Dendritic cell treated with granulocyte-macrophage colony-stimulating factor and Interleukin-4, amounts not matched to agents 40 ng/mL and 50 ng/mL, for 4 days (primary cell): ENCODE results near the gene CATSPERB.
"Not testable (repeated sequence)": the region's sequence is repeated elsewhere in the genome, so short reads cannot be mapped to it uniquely, and the experiment has no call there.

ENCODE experiments used
- H3K27ac Mint-ChIP-seq: one replicate; pipeline ENCODE4 v1.8.0; 2022; ENCODE audit warnings: mild to moderate bottlenecking, mixed read lengths
- H3K27me3 Mint-ChIP-seq: one replicate; pipeline ENCODE4 v1.8.0; 2022; ENCODE audit warnings: mild to moderate bottlenecking, mixed read lengths
- H3K36me3 Mint-ChIP-seq: one replicate; pipeline ENCODE4 v1.8.0; 2022; ENCODE audit warnings: low read depth, mixed read lengths
- H3K4me1 Mint-ChIP-seq: one replicate; pipeline ENCODE4 v1.8.0; 2022; ENCODE audit warnings: low read depth, mixed read lengths
- H3K4me3 Mint-ChIP-seq: one replicate; pipeline ENCODE4 v1.8.0; 2022; ENCODE audit warnings: mild to moderate bottlenecking, moderate library complexity, mixed read lengths
- H3K9me3 Mint-ChIP-seq: one replicate; pipeline ENCODE4 v1.8.0; 2022; ENCODE audit warnings: mixed read lengths
- intact Hi-C: fragments of 100-400 bp; cut with micrococcal nuclease; formaldehyde crosslinking; loops from one replicate; pipeline ENCODE4 v1.15.0; 2022

CATSPERB gene

DNA sequence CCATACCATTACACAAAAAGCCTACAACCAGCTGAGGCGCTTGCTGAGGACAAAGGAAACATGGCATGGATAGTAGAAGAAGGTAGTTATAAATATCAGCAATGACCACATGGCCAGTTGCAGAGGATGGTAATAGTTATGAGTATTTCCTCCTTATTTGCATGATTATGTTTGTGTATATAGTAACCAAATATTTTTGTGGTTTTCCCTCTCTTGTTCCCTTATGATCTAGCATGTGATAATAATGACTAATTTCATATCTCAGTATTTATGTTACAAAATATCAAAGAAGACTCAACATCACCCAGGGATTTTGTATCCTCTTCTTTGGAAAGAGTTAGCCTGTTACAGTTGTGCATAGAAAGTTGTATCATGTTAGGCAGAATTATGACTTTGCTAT is 13.5 kb upstream of the CATSPERB start:
- Mint-ChIP-seq H3K27ac (no peak overlapping the region), H3K27me3 (no peaks in the 10 kb centered on the region), H3K9me3 (no peaks in the 10 kb centered on the region), H3K4me3 (no peak overlapping the region), H3K4me1 (peaks cover 7% of the 10 kb centered on the region), H3K36me3 (no peaks in the 10 kb centered on the region)
- intact Hi-C loops, result no loop called here

DNA sequence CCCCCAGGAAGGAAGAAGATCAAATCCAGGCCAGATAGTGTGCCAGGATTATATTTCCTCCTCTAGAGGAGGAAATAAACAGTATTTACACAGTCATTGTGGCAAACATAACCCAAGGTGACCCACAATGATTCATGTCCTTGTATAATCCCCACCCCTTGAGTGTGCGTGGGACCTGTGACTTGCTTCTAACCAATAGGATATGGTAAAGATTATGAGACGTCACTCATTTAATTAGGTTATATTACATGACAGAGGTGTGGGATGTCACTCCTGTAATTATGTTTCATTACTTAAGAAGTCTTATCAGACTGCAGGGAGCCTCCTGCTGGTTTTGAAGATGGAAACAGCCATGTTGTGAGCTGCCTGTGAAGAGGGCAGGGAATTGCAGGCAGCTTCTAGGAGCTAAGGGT is 12.2 kb upstream of the CATSPERB start:
- Mint-ChIP-seq H3K4me3 (no peak overlapping the region), H3K27me3 (no peaks in the 10 kb centered on the region), H3K27ac (no peak overlapping the region), H3K4me1 (peaks cover 7% of the 10 kb centered on the region), H3K9me3 (no peaks in the 10 kb centered on the region), H3K36me3 (no peaks in the 10 kb centered on the region)
- intact Hi-C loops, result no loop called here

DNA sequence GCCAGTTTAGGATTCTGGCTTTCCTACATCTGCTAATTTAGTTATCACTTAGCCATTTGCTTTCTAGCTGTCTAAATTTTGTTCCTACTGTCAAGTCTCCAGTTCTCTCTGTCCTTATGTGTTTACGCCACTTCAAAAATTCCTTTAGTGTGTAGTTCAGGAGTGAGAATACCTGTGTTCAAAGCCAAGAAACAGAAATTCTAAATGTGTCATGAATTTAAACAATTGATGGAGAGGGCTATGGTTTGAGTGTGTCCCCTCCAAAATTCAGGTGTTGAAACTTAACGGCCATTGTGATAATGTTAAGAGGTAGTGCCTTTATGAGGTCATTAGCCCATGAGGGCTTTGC is 11.4 kb upstream of the CATSPERB start:
- no peak overlapping the region for H3K27ac Mint-ChIP-seq
- H3K4me1 Mint-ChIP-seq, result peaks cover 7% of the 10 kb centered on the region
- intact Hi-C loops, result no loop called here
- no peaks in the 10 kb centered on the region for H3K36me3 Mint-ChIP-seq
- no peak overlapping the region for H3K4me3 Mint-ChIP-seq
- no peaks in the 10 kb centered on the region for H3K27me3 Mint-ChIP-seq
- no peaks in the 10 kb centered on the region for H3K9me3 Mint-ChIP-seq

DNA sequence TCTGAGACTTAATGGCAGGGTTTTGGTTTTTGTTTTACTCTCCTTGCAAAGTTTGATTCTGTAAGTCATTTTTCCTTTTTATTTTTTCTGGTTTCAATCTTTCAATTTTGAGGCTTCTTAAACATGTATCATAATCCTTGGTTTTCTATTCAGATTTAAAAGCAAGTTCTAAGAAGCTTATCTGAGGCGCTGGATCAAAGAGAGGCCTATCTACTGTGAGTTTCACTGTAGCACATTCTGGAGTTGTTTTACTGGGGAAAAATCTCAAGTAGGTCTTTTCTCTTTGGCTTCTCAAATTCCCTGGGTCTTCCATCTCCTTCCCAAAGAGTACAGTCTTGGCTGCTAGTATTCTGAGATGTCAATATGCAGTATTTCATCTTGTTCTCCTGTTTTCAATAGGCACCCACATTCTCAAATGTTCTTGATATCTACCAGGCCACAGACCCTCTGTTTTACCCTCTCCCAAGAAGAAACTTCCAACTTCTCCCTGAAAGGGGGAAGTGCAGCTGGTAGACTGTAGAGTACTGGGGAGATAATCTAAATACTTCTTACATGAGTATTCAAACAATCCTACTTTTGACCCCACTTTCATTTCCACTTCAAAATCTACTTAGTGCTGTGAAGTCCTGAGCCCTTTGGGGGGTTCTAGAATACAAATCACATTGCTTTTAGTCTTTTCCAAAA is 10.9 kb upstream of the CATSPERB start:
- H3K27ac Mint-ChIP-seq, result no peak overlapping the region
- H3K4me1 Mint-ChIP-seq, result peaks cover 7% of the 10 kb centered on the region
- no peaks in the 10 kb centered on the region for H3K9me3 Mint-ChIP-seq
- intact Hi-C loops, result no loop called here
- H3K4me3 Mint-ChIP-seq, result no peak overlapping the region
- H3K36me3 Mint-ChIP-seq, result no peaks in the 10 kb centered on the region
- no peaks in the 10 kb centered on the region for H3K27me3 Mint-ChIP-seq

DNA sequence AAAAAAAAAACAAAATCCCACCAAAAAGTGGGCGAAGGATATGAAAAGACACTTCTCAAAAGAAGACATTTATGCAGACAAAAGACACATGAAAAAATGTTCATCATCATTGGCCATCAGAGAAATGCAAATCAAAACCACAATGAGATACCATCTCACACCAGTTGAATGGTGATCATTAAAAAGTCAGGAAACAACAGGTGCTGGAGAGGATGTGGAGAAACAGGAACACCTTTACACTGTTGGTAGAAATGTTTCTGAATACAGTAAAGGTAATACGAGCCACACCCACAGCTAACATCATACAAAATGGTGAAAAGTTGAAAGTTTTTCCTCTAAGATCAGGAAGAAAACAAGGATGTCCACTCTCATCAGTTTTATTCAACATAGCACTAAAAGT is 8.0 kb upstream of the CATSPERB start:
- intact Hi-C loops, H3K4me1 Mint-ChIP-seq, H3K36me3 Mint-ChIP-seq, H3K9me3 Mint-ChIP-seq, H3K27me3 Mint-ChIP-seq, H3K4me3 Mint-ChIP-seq, H3K27ac Mint-ChIP-seq: not testable (repeated sequence)

DNA sequence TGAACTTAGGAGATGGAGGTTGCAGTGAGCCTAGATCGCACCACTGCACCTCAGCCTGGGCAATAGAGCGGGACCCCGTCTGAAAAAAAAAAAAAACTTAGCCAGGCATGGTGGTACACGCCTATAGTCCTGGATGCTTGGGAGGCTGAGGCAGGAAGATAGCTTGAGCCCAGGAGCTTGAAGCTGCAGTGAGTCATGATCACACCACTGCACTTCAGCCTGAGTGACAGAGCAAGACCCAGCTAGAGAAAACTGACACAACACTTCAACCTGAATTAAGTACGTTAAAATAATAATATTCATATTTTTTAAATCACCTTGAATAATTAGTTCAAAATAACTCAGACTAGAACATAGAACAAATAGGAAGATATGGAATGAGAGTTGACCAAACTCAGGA is 5.7 kb upstream of the CATSPERB start:
- Mint-ChIP-seq H3K27ac (no peak overlapping the region), H3K4me1 (peaks cover under 1% of the 10 kb centered on the region), H3K36me3 (no peaks in the 10 kb centered on the region), H3K27me3 (peaks cover 3% of the 10 kb centered on the region), H3K4me3 (no peak overlapping the region), H3K9me3 (no peaks in the 10 kb centered on the region)
- intact Hi-C loops, result no loop called here

DNA sequence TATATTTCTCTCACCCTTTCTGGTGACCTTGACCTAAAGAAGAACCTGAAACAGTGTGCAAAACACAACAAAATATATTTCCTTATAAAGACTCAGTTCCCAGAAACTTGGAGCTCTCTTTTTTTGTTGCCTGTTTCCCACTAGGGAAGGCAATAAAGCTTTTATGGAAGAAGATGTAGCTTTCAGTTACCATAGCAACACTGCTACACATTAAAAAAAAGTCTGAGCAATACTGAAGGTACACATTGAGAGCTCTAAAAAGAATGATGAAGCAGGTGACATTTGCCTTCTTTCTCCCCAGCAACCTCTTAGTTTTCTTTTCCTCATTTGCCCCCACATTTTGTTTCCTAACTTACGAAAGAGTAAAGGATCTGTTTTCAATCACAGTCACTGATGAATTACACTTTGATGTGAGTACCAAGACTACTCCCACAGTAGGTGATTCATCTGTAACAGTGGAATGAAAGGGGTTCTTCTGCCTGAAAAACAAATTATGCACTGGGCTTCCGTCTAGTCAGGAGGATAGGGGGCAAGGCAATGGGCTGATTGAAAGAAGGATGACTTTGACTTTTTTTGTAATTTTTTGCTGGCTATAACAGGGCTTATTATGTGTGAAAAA is 1.1 kb upstream of the CATSPERB start:
- no peaks in the 10 kb centered on the region for H3K9me3 Mint-ChIP-seq
- H3K4me3 Mint-ChIP-seq, result no peak overlapping the region
- peaks cover 3% of the 10 kb centered on the region for H3K27me3 Mint-ChIP-seq
- H3K4me1 Mint-ChIP-seq, result no peaks in the 10 kb centered on the region
- intact Hi-C loops, result no loop called here
- H3K27ac Mint-ChIP-seq, result no peak overlapping the region
- H3K36me3 Mint-ChIP-seq, result no peaks in the 10 kb centered on the region

DNA sequence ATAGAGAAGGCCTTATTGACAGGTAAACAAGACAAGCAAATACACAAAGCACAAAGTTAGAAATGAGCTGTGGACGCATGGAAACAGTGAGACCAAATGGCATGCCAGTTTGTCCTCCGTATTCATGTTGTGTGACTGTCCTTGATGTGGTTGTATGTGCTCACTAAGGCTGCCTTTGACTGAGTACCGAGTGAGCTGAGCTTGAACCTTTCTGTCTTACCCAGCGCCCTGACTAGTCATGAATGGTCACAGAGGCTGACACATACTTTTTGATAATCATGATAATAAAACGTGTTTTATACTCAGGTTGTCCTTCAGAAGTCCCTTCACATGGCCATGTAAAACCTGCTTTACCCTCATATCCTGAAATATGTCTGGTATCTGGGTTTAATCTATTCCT is 553 bp upstream of the CATSPERB start:
- Mint-ChIP-seq H3K27me3 (peaks cover 3% of the 10 kb centered on the region), H3K4me1 (no peaks in the 10 kb centered on the region), H3K27ac (no peak overlapping the region), H3K36me3 (no peaks in the 10 kb centered on the region), H3K4me3 (no peak overlapping the region), H3K9me3 (no peaks in the 10 kb centered on the region)
- intact Hi-C loops, result no loop called here

DNA sequence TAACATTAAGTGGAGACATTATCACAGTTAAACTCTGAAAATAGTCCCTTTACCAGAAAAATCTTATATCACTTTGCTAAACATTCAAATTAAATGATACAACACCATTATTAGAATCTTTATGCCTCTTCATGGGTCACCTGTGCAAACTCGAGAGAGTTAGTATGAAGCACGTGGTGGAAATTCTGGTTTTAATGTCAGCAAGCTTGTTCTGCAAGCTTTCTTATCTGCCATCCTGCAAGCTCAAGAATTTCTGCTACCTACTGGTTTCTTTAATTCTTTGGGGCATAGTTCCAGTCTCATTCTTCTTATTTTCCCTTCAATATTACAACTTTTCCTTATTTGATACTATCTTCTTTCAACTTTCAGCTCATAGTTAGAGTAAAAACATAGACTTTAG is 868 bp downstream of the CATSPERB start:
- Mint-ChIP-seq H3K4me1 (no peaks in the 10 kb centered on the region), H3K27ac (no peak overlapping the region), H3K36me3 (no peaks in the 10 kb centered on the region), H3K4me3 (no peak overlapping the region), H3K27me3 (peaks cover 1% of the 10 kb centered on the region), H3K9me3 (no peaks in the 10 kb centered on the region)
- intact Hi-C loops, result no loop called here

DNA sequence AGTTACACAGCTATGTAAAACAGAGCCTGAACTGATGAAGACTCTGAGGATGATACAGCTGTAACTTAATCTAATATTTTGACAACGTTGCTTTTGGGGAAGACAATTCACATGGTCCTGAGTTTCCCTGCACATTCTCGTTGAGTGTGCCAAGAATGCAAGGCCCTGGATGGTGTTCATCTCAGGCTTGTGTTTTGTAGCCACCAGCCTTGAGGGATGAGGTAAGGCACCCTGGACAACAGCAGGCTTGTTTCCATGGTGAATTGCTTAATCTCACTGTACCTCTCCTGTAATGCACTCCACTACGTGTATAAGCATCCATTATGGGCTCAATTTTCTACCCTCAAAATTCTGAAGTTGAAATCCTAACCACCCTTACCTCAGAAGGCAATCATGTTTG is 2.1 kb downstream of the CATSPERB start:
- H3K27me3 Mint-ChIP-seq, result peaks cover 1% of the 10 kb centered on the region
- no peaks in the 10 kb centered on the region for H3K4me1 Mint-ChIP-seq
- H3K4me3 Mint-ChIP-seq, result no peak overlapping the region
- no peak overlapping the region for H3K27ac Mint-ChIP-seq
- no peaks in the 10 kb centered on the region for H3K9me3 Mint-ChIP-seq
- intact Hi-C loops, result no loop called here
- H3K36me3 Mint-ChIP-seq, result no peaks in the 10 kb centered on the region

DNA sequence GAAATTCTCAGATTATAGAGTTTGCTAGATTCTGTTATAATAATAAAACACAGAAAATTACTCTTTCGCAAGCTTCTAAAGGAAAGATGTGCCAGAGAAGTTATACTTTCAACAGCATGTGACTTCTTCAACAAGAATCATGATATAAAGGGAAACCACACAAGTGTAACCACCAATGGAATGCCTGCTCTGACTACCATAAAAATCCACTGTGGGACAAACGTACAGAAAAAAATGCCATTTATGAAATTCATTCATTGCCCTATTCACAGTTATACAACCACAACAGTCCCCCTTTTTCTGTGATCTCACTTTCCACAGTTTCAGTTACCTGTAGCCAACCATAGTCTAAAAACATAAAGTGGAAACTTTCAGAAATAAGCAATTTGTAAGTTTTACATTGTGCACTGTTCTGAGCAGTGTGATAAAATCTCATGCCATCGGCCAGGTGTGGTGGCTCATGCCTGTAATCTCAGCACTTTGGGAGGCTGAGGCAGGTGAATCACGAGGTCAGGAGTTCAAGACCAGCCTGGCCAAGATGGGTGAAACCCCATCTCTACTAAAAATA is 3.2 kb downstream of the CATSPERB start:
- H3K4me1 Mint-ChIP-seq, result peaks cover 2% of the 10 kb centered on the region
- H3K27me3 Mint-ChIP-seq, result no peaks in the 10 kb centered on the region
- H3K4me3 Mint-ChIP-seq, result no peak overlapping the region
- no peak overlapping the region for H3K27ac Mint-ChIP-seq
- no peaks in the 10 kb centered on the region for H3K9me3 Mint-ChIP-seq
- no peaks in the 10 kb centered on the region for H3K36me3 Mint-ChIP-seq
- intact Hi-C loops, result no loop called here

DNA sequence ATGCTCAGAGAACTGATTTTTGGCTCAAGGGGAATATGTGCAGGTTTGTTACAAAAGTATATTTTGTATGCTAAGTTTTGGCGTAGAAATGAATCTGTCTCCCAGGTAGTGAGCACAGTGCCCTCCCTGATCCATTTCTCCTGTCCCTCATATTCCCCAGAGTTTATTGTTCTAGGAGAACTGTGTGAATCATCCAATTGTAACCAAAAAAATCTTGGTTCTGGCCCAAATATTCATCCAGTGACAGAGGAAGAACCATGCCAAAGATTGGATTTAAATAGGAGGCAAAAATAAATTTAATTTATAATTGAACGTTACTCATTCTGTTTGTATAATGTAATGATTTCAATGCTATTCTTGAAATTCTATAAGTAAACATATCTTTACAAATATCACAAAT is 4.8 kb downstream of the CATSPERB start:
- Mint-ChIP-seq H3K9me3 (no peaks in the 10 kb centered on the region), H3K36me3 (no peaks in the 10 kb centered on the region), H3K27ac (no peak overlapping the region), H3K4me3 (no peak overlapping the region), H3K4me1 (peaks cover 6% of the 10 kb centered on the region), H3K27me3 (no peaks in the 10 kb centered on the region)
- intact Hi-C loops, result no loop called here

DNA sequence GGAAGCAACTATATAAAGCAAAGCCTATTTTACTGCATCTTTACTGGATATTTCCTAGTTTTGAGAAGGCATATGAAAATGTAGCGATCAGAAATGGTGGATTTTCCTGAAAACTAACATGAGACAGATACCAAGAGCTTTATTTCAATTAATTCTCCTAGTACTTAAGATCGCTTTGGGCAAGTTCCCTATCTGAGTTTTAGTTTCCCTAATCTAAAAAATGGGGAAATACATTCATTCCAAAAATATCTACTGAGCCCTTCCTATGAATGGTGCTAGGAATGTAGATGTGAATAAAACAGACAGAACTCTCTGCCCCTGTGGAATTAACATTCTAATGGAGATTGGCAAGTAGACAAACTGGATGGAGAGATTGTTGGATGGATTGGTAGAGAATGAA is 8.4 kb downstream of the CATSPERB start:
- Mint-ChIP-seq H3K9me3 (no peaks in the 10 kb centered on the region), H3K4me1 (peaks cover 6% of the 10 kb centered on the region), H3K4me3 (no peak overlapping the region), H3K27ac (no peak overlapping the region), H3K27me3 (no peaks in the 10 kb centered on the region), H3K36me3 (no peaks in the 10 kb centered on the region)
- intact Hi-C loops, result no loop called here

DNA sequence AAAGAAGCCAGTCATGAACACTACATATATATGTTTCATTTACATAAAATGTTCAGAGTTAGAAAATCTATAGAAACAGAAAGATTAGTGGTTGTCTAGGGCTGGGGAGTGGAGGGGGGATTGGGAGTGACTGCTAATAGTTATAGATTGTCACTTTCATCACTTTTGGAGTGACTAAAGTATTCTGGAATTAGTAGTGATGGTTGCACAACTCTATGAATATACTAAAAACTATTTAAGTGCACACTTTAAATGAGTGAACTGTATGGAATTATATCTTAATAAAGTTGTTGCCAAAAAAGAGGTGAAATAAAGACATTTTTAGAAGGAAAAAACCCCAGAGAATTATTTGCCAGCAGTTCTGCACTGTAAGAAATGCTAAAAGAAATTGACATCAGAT is 9.5 kb downstream of the CATSPERB start:
- Mint-ChIP-seq H3K36me3 (no peaks in the 10 kb centered on the region), H3K4me3 (no peak overlapping the region), H3K27me3 (peaks cover 2% of the 10 kb centered on the region), H3K27ac (no peak overlapping the region), H3K4me1 (peaks cover 6% of the 10 kb centered on the region), H3K9me3 (no peaks in the 10 kb centered on the region)
- intact Hi-C loops, result no loop called here

DNA sequence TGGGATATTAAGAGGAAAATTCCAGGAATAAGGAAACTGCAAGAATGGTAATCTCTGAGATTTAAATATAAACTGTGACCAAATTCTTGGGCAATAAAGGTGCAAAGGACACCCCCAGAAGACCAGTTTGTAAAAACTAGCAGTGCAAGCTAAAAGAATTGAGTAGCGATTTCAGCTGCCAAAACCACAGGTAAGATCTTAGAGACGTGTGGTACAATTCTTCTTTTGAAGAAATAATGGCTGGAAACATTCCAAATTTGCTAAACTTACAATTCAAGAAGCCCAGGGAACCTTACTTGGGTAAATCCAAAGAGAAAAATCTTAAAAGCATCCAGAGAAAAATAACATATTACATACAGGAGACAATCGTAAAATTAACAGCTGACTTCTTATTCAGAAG is 12.0 kb downstream of the CATSPERB start:
- no peaks in the 10 kb centered on the region for H3K9me3 Mint-ChIP-seq
- H3K4me3 Mint-ChIP-seq, result no peak overlapping the region
- H3K27me3 Mint-ChIP-seq, result peaks cover 2% of the 10 kb centered on the region
- H3K4me1 Mint-ChIP-seq, result peaks cover 6% of the 10 kb centered on the region
- no peaks in the 10 kb centered on the region for H3K36me3 Mint-ChIP-seq
- intact Hi-C loops, result no loop called here
- no peak overlapping the region for H3K27ac Mint-ChIP-seq
